ENCODE measurements around the gene NPBWR2.
"Not testable (repeated sequence)": the region's sequence is repeated elsewhere in the genome, so short reads cannot be mapped to it uniquely, and the experiment has no call there.

NPBWR2 gene

GRCh38 chr20:64143018-64143801 lies 35.8 kb upstream of the NPBWR2 start:
- no peak for DNase-seq

GRCh38 chr20:64142590-64142989 lies 35.2 kb upstream of the NPBWR2 start:
- DNase-seq = no peak

DNA sequence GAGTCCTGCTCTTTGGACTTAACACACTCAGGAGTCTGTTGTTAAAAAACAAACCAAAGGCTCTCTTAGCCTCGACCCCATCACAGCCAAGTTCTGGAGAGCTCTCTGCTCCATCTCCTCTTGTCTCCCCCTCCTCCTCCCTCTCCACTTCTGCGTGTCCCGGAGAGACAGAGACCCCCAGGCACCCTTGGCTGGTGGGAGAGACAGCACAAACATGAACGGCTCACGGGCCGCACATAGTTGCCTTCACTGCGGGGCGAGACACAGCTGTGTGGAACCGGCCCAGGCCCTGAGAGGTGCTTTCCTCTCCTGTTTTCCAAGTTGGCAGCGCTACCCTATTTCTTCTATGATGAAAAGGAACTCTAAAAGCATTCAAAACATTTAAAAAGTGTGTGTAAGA lies 33.6 kb upstream of the NPBWR2 start:
- no peak for DNase-seq

GRCh38 chr20:64140061-64140931 lies 32.9 kb upstream of the NPBWR2 start:
- DNase-seq = no peak

GRCh38 chr20:64139199-64140060 lies 32.1 kb upstream of the NPBWR2 start:
- DNase-seq = no peak

DNA sequence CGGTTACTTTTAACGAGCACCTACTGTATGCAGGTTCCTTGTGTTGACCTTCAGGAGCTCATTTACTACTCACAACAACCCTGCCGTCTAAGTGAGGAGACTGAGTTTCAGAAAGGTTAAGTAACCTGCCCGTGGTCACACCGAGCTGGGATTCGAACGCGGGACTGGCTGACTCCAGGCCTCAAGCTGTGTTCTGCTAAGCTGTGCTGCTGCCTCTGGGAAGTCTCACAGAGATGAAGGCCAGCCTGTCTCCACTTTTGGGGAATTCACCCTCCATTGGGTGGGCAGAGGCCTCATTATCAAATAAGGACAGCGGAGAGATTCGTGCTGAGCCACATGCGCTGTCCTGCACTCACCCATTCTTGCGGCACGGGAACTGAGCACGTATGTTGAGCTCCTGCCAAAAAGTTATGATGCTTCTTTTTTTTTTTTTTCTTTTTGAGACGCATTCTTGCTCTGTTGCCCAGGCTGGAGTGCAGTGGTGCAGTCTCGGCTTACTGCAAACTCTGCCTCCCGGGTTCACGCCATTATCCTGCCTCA lies 31.0 kb upstream of the NPBWR2 start:
- DNase-seq = no peak

DNA sequence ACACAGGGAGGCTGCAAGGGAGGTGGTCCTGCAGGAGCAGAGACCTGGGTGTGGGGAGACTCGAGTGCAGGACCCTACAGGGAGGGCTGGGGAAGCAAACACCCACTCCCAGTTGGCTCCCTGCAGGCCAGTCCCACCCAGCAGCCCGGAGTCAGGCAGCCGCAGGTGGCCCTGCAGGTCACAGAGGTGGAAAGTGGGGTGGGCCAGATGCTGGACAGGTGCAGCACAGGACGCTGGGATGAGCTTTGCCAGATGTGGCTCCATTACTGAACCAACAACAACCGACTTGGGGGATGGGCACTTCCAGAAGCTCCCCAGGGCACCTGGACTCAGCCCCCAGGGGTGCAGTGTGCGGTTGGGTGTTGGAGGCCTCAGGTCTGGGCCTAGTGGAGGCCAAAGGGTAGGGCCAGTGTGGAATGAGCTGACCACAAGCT lies 30.2 kb upstream of the NPBWR2 start:
- DNase-seq = no peak

DNA sequence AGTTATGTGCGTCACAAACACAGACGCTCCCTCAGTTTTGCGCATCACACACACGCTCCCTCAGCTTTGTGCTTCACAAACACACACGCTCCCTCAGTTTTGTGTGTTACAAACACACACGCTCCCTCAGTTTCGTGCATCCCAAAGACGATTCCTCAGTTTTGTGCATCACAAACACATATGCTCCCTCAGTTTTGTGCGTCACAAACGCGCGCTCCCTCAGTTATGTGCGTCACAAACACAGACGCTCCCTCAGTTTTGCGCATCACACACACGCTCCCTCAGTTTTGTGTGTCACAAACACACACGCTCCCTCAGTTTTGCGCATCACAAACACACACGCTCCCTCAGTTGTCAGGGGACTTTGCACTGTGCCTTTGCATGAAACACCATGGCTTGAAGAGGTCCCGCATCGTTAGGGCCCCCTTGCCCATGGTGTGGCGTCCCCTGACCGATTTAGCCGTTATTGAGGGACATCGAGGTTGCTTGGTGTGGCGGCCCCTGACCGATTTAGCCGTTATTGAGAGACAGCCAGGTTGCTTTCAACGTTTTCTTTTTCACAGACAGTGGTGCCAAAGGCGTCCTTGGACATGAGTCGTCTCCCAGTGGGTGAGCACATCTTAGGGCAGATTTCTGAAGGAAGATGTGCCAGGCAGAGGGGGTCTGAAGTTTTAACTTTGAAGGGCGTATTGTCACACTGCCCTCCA lies 28.8 kb upstream of the NPBWR2 start:
- DNase-seq = no peak

- DNase-seq = not testable (repeated sequence)
Observed at GRCh38 chr20:64134744-64135143, 27.4 kb upstream of the NPBWR2 start.

DNA sequence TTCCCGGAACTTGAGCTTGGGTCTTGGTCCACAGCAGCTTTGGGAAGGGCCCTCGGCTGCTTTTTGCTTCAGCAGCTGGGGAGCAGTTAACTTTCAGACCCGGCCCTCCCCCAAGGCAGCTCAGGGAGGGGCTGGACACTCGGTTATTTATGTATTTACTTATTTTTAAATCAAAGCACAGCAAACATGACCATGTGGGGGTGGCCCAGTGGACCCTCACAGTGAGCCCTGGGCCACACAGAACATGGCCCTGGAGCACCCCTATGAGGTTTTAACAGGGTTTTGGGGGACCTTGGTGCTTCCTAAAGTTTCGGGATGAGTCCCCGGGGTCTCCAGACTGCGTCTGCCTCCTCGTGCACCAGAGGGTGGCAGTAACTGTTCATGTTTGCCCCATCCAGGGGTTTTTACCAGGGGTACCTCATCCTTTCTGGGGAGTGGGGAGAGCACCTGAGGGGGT lies 26.6 kb upstream of the NPBWR2 start:
- no peak for DNase-seq

GRCh38 chr20:64131406-64131805 lies 24.0 kb upstream of the NPBWR2 start:
- DNase-seq = no peak

DNA sequence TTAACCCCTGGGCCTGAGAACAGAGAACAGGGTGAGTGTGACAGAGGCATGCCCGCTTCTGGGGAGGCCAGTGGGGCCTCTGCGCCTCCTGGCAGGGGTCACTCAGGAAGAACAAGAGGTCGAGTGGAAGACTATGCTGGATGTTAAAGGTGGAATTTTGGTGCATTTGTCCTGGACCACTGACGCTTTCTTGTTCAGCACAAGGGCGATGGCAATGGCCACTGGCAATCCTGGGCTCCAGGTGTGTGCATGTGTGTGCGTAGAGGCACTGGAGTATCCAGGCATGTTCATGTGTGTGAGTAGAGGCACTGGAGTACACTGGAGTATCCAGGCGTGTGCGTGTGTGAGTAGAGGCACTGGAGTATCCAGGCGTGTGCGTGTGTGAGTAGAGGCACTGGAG lies 23.5 kb upstream of the NPBWR2 start:
- DNase-seq = no peak

GRCh38 chr20:64130271-64130670 lies 22.9 kb upstream of the NPBWR2 start:
- no peak for DNase-seq

GRCh38 chr20:64129146-64129782 lies 21.9 kb upstream of the NPBWR2 start:
- DNase-seq = no peak

DNA sequence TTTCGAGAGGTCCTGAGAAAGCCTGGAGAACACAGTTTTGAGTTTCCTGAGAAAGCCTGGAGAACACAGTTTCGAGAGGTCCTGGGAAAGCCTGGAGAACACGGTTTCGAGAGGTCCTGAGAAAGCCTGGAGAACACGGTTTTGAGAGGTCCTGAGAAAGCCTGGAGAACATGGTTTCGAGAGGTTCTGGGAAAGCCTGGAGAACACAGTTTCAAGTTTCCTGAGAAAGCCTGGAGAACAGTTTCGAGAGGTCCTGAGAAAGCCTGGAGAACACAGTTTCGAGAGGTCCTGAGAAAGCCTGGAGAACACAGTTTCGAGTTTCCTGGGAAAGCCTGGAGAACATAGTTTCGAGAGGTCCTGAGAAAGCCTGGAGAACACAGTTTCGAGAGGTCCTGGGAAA lies 16.2 kb upstream of the NPBWR2 start:
- not testable (repeated sequence) for DNase-seq

DNA sequence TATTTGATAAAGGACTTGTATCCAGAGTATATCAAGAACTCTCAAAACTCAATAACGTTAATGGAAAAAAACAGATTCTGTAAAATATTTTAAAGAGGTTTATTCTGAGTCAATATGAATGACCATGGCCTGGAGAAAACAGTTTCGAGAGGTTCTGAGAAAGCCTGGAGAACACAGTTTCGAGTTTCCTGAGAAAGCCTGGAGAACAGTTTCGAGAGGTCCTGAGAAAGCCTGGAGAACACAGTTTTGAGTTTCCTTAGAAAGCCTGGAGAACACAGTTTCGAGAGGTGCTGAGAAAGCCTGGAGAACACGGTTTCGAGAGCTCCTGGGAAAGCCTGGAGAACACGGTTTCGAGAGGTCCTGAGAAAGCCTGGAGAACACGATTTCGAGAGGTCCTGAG lies 15.6 kb upstream of the NPBWR2 start:
- DNase-seq = not testable (repeated sequence)

- DNase-seq = no peak
Observed at GRCh38 chr20:64121586-64121985, 14.2 kb upstream of the NPBWR2 start.

DNA sequence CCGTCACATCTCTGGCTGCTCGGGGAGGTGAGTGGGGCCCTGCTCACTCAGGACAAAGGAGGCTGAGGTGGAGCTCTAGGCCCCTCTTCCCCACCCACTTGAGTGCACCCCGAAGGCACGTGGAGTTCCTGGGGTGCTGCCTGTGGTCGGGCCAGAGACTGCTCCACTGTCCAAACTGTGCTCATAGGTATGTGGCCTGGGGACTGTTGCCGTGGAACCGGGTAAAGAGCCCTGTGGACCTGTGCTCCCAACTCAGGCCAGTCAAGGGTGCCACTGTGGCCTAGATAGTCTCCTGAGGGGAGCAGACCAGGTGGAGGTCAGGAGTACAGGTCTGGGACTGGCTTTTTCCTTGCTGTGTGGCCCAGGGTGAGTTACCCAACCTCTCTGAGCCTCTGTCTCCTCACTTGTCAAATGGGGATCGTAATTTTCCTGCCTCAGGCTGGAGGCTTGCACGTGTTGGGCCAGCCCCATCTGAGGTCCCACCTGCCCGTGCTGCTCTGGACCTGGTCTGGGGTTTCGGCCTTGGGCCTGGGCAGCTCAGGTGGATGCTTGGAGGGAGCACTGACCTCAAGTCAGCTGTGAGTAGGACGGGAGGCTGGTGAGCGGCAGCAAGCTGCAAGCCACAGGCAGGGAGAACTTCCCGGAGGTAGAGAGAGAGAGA lies 12.4 kb upstream of the NPBWR2 start:
- no peak for DNase-seq

DNA sequence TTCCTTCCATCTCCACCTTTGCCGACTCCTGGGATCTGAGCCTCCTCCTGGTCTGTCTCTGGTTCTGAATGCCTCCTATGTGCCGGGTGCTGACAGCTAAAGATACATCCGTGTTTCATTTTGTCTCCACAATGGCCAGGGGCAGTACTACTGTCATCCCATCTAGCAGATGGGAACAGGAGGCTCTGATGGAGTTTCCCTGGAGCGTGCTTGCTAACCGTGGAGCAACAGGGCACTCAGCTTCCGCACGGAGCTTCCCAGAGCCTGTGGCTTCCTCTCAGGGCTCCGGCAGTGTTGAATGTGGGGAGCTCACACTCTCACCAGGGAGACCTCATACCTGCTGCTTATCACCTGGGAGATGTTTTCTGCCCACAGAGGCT lies 11.9 kb upstream of the NPBWR2 start:
- no peak for DNase-seq

DNA sequence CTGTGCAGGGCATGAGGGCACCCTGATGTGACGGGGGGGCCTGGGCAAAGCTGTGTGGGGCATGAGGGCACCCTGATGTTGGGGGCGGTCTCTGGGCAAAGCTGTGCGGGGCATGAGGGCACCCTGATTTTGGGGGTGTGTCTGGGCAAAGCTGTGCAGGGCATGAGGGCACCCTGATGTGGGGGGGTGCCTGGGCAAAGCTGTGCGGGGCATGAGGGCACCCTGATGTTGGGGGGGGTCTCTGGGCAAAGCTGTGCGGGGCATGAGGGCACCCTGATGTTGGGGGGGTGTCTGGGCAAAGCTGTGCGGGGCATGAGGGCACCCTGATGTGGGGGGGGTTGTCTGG lies 10.0 kb upstream of the NPBWR2 start:
- DNase-seq = not testable (repeated sequence)

Data from CD4-positive, alpha-beta T cell treated with Interleukin-4 for 1 hour (primary cell).